ENCODE measurements around the gene WDR77.

The WDR77 gene

DNA sequence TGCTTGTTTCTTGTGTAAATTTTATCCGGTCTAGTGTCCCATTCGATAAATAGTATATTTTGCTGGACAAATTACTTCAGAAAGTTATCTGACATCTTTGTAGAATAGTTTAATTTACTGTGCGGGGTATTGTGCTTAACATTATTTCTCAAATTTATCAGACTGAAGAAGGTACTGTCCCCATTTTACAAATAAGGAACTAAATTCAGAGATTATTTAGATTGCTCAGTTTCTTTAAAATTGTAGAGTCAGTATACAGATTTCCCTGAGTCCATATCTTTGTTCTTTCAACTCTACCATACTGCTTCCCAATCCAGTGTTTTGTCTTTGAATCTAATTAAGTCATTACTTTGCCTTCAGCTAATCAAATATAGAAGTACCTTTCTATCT lies 6.6 kb upstream of the WDR77 start:
- no peak for DNase-seq (ENCODE audit: low read depth)
- TF ChIP-seq, protein P1, sequence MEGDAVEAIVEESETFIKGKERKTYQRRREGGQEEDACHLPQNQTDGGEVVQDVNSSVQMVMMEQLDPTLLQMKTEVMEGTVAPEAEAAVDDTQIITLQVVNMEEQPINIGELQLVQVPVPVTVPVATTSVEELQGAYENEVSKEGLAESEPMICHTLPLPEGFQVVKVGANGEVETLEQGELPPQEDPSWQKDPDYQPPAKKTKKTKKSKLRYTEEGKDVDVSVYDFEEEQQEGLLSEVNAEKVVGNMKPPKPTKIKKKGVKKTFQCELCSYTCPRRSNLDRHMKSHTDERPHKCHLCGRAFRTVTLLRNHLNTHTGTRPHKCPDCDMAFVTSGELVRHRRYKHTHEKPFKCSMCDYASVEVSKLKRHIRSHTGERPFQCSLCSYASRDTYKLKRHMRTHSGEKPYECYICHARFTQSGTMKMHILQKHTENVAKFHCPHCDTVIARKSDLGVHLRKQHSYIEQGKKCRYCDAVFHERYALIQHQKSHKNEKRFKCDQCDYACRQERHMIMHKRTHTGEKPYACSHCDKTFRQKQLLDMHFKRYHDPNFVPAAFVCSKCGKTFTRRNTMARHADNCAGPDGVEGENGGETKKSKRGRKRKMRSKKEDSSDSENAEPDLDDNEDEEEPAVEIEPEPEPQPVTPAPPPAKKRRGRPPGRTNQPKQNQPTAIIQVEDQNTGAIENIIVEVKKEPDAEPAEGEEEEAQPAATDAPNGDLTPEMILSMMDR (conservative IDR thresholded peaks at IDR 0.05; ENCODE audit: control insufficient read depth, insufficient read depth, low read depth, low read length), result no peak
- H3K4me3 ChIP-seq (ENCODE audit: control insufficient read depth, low read depth, low read length), result no peak overlapping the region

DNA sequence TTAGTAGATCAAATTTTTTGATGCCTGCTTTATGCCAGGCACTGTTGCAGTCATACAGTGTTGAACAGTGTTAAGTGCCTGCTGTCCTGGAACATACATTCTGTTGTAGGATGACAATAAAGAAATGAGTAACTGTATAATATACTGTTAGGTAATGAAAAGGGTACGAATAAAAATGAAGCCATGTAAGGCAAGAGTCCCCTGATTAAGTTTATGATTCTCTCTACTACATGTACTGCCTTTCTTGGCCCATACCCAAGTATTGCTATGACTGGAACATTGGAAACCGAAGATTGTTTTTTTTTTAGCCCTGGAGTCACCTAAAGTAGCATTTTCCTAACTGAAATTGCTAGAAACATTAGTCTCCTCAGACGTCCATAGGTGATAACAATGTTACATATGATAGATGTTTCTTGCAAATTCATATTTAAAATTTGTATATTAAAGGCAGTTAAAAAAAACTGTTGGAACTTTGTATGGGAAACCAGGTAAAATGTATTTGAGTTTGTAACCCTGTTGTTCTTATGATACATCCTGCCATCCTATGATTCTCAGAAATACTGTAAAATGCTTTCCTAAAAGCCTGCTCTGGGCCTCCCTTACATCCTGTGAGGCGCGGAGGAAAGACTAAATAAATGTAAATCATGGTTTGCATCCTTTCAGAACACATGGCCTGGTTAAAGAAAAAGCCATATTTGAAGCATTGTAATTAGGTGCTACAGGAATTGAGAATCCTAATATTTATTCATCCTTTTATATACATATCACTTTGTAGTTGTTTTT lies 6.0 kb upstream of the WDR77 start:
- DNase-seq (ENCODE audit: low read depth), result peak; percentile 36
- H3K4me3 ChIP-seq (ENCODE audit: control insufficient read depth, low read depth, low read length), result no peak overlapping the region
- TF ChIP-seq, protein P1 (conservative IDR thresholded peaks at IDR 0.05; ENCODE audit: control insufficient read depth, insufficient read depth, low read depth, low read length), result no peak

DNA sequence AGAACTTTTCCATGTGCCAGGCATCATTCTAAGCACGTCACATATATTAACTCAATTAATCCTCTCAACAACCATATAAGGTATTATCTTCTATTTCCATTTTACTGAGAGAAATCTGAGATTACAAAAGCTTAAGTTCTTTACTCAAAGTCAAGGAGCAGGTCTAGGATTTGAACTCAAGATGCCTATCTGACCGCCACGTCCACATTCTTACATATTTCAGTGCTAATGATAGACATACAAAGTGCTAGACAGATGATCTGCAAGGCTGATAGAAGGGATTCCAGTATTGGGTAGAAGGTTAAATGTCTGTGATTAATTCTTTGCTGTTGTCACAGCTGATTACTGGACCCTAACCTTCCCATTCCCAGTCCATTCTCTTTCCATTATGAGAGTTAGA lies 4.7 kb upstream of the WDR77 start:
- H3K4me3 ChIP-seq (ENCODE audit: control insufficient read depth, low read depth, low read length), result no peak overlapping the region
- no peak for DNase-seq (ENCODE audit: low read depth)
- TF ChIP-seq, protein P1 (conservative IDR thresholded peaks at IDR 0.05; ENCODE audit: control insufficient read depth, insufficient read depth, low read depth, low read length), result no peak

DNA sequence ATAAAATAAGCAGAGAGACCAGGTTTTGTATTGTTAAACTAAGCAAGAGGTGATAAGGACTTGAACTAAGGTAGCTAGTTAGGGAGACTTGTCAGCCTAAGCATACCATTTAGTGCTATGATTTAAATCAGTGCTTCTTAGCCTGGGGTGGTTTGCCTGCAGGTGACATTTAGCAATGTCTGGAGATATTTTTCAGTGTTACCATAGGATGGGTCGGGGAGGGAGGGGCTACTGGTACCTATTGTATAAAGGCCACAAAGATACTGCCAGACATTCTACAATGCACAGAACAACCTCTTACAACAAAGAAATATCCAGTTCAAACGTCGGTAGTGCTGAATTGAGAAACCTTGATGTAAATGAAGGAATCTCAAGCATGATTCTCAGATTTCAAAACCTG lies 3.5 kb upstream of the WDR77 start:
- TF ChIP-seq, protein P1 (conservative IDR thresholded peaks at IDR 0.05; ENCODE audit: control insufficient read depth, insufficient read depth, low read depth, low read length), result no peak
- H3K4me3 ChIP-seq (ENCODE audit: control insufficient read depth, low read depth, low read length), result no peak overlapping the region
- DNase-seq (ENCODE audit: low read depth), result no peak

DNA sequence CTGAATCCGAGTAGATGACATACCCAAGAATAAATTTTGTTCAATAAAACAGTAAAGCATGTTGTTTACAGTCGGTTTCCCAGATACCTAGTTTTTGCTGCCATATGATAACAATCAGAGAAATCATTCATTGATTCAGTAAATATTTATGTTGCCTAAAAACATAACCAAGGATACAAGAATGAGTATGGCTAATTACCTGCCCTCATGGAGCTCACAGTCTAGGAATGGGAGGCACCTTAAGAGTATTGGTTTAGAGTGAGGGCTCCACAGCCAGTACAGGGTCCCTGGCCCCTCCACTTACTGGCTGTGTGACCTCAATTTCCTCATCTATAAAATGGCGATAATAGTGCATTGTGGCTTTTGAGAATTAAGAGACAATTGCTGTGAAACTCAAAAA lies 1.1 kb upstream of the WDR77 start:
- TF ChIP-seq, protein P1 (conservative IDR thresholded peaks at IDR 0.05; ENCODE audit: control insufficient read depth, insufficient read depth, low read depth, low read length), result no peak
- no peak for DNase-seq (ENCODE audit: low read depth)
- peak overlapping the region; percentile 97 for H3K4me3 ChIP-seq (ENCODE audit: control insufficient read depth, low read depth, low read length)

- DNase-seq (ENCODE audit: low read depth), result no peak
- peak overlapping the region; percentile 97 for H3K4me3 ChIP-seq (ENCODE audit: control insufficient read depth, low read depth, low read length)
- TF ChIP-seq, protein P1 (conservative IDR thresholded peaks at IDR 0.05; ENCODE audit: control insufficient read depth, insufficient read depth, low read depth, low read length), result no peak
These were observed 604 bp upstream of the WDR77 start for GRCh38 chr1:111449703-111450017.

Data from fibroblast of mammary gland (primary cell).